ENCODE data around the gene CYTH2.

Gene CYTH2

GRCh38 chr19:48495396-48495795, 26.2 kb downstream of the CYTH2 start:
- no peak overlapping the region for H3K27ac ChIP-seq
- H3K4me3 ChIP-seq (ENCODE audit: low read depth in 1 of 2, low read length in 1 of 2), result no peak overlapping the region
- peaks cover 12 to 37% of the 10 kb centered on the region in 2 experiments for H3K4me1 ChIP-seq (ENCODE audit: control insufficient read depth in 1 of 2, insufficient read depth in 1 of 2, low read depth in 1 of 2, low read length in 1 of 2)
- peaks cover 5% of the 10 kb centered on the region for H3K9me3 ChIP-seq
- no peaks in the 10 kb centered on the region for H3K36me3 ChIP-seq
- H3K27me3 ChIP-seq, result peaks cover 97% of the 10 kb centered on the region
- TF ChIP-seq CTCF (IDR thresholded peaks at IDR 0.05), result no peak

GRCh38 chr19:48496959-48497727, 28.0 kb downstream of the CYTH2 start:
- peaks cover 89% of the 10 kb centered on the region for H3K27me3 ChIP-seq
- no peaks in the 10 kb centered on the region for H3K36me3 ChIP-seq
- no peak overlapping the region for H3K4me3 ChIP-seq (ENCODE audit: low read depth in 1 of 2, low read length in 1 of 2)
- no peak overlapping the region for H3K27ac ChIP-seq
- no peak for TF ChIP-seq CTCF (IDR thresholded peaks at IDR 0.05)
- peaks cover 5% of the 10 kb centered on the region for H3K9me3 ChIP-seq
- H3K4me1 ChIP-seq (ENCODE audit: control insufficient read depth in 1 of 2, insufficient read depth in 1 of 2, low read depth in 1 of 2, low read length in 1 of 2), result peaks cover 23 to 38% of the 10 kb centered on the region in 2 experiments

- no peak overlapping the region for H3K27ac ChIP-seq
- H3K4me1 ChIP-seq (ENCODE audit: control insufficient read depth in 1 of 2, insufficient read depth in 1 of 2, low read depth in 1 of 2, low read length in 1 of 2), result peaks cover 23 to 36% of the 10 kb centered on the region in 2 experiments
- H3K4me3 ChIP-seq (ENCODE audit: low read depth in 1 of 2, low read length in 1 of 2), result no peak overlapping the region
- no peak for TF ChIP-seq CTCF (IDR thresholded peaks at IDR 0.05)
- H3K9me3 ChIP-seq, result peaks cover 3% of the 10 kb centered on the region
- no peaks in the 10 kb centered on the region for H3K36me3 ChIP-seq
- peaks cover 81% of the 10 kb centered on the region for H3K27me3 ChIP-seq
These were observed 28.8 kb downstream of the CYTH2 start for GRCh38 chr19:48497728-48498594.

GRCh38 chr19:48498595-48499311, 29.6 kb downstream of the CYTH2 start:
- Histone ChIP-seq H3K4me3 (ENCODE audit: low read depth in 1 of 2, low read length in 1 of 2) (no peak overlapping the region), H3K9me3 (no peaks in the 10 kb centered on the region), H3K4me1 (ENCODE audit: control insufficient read depth in 1 of 2, insufficient read depth in 1 of 2, low read depth in 1 of 2, low read length in 1 of 2) (peaks cover 27 to 30% of the 10 kb centered on the region in 2 experiments), H3K36me3 (no peaks in the 10 kb centered on the region), H3K27ac (no peak overlapping the region), H3K27me3 (peaks cover 74% of the 10 kb centered on the region)
- TF ChIP-seq CTCF (IDR thresholded peaks at IDR 0.05), result no peak

GRCh38 chr19:48499316-48500090, 30.3 kb downstream of the CYTH2 start:
- Histone ChIP-seq H3K27me3 (peaks cover 67% of the 10 kb centered on the region), H3K4me1 (ENCODE audit: control insufficient read depth in 1 of 2, insufficient read depth in 1 of 2, low read depth in 1 of 2, low read length in 1 of 2) (peaks cover 22 to 26% of the 10 kb centered on the region in 2 experiments), H3K27ac (no peak overlapping the region), H3K4me3 (ENCODE audit: low read depth in 1 of 2, low read length in 1 of 2) (no peak overlapping the region), H3K9me3 (no peaks in the 10 kb centered on the region), H3K36me3 (no peaks in the 10 kb centered on the region)
- no peak for TF ChIP-seq CTCF (IDR thresholded peaks at IDR 0.05)
